Left lobe of liver (tissue), 2 donors: ENCODE results near the gene RNF151. TPM values are rescaled to one million over a fixed set of nuclear protein-coding genes. Genes with fewer than 3 reads are reported as not detected.
A peak's percentile ranks its signal among the peaks of the same experiment; 100 is the strongest.
"Not testable (repeated sequence)": the region's sequence is repeated elsewhere in the genome, so short reads cannot be mapped to it uniquely, and the experiment has no call there.

ENCODE experiments used
- ATAC-seq: fragments of 200-7000 bp; cut with Tn5 transposase; one replicate; pipeline ENCODE4 v1.9.1; 2020; ENCODE audit warnings: mild to moderate bottlenecking, moderate library complexity
- DNase-seq: peaks from one replicate; pipeline ENCODE4 v3.0.0-alpha.2; 2020; ENCODE audit warnings: low spot score
- total RNA-seq: library from RNA; stranded (reverse); gene quantifications from one replicate; pipeline ENCODE4 v1.2.1, GENCODE V29; 2021
- donor health status: DM: no; HTN: no; CAD: no; lungs with moderate emphysema.
- donor health status: DM: no; HTN: yes; CAD: no.

Gene RNF151
- total RNA-seq, 1 donor from 2014 or later, result not detected

GRCh38 chr16:2004795-2005517 is 38.3 kb downstream of the RNF151 start:
- DNase-seq, result no peak
- no peak for ATAC-seq

DNA sequence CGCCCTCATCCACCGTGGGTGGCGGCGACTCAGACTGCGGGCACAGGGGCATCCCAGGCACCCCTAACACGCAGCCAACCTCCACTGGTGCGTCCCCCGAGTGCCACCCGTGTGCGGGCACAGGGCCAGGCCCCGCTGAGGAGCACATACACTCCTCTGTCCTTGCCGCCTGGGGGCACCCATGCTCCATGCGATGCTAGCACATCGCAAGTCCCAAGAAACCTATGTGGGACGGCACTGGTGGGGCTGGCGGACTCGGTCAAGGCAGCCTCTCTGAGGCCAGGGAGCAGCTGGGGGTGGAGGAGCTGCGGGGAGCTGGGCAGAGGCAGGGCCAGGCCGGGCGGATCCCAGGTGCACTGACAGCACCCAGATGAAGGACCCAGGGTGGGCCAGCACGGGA is 39.0 kb downstream of the RNF151 start:
- no peak for ATAC-seq

DNA sequence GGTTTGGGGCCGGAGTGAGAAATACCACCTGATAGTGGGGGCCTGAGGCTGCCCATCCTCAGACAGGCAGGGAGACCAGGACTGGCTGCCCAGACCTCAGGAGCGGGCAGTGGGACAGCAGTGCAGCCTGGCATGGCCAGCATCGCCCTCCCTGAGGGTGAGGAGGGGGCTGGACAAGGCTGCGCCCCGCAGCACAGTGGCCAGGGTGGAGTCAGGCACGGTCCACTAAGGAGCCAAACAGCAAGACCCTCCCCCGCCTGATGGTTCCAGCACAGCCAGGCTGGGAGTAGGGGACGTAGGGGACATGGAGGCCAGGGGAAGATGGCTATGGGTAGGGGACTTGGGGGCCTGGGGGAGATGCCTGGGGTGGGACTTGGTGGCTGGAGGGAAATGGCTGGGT is 39.7 kb downstream of the RNF151 start:
- no peak for DNase-seq
- no peak for ATAC-seq

More for the DNA sequence above, 39.0 kb downstream of the RNF151 start:
- no peak for DNase-seq

GRCh38 chr16:2007081-2007836 is 40.6 kb downstream of the RNF151 start:
- ATAC-seq, result no peak
- no peak for DNase-seq

GRCh38 chr16:2008009-2008526 is 41.4 kb downstream of the RNF151 start:
- no peak for ATAC-seq
- no peak for DNase-seq

DNA sequence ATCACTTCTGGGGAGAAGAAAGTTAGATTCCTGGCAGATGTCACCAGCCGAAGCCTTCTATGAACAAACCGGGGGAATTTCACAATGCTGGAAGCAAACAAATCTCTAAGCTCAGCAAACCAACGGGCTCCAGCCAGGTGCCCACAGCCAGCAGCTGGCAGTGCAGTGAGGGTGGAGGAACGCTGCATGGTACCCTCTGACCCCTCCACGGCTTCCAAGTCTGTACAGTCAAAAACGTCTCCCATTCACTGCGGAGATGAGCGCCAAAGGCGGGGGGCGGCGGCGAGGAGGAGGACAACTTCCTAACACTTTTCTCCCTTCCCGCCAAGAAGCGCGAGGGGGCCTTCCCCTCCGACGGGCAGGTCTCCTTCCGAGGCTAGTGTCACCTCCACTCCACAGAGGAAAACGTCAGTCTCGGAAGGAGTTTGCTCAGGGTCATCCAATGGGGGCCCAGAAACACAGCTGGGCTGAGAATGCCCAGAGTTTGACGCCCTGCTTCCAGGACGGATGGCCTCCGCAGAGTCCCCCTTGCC is 42.0 kb downstream of the RNF151 start:
- ATAC-seq (peak; percentile 78), DNase-seq (peak; percentile 91)

DNA sequence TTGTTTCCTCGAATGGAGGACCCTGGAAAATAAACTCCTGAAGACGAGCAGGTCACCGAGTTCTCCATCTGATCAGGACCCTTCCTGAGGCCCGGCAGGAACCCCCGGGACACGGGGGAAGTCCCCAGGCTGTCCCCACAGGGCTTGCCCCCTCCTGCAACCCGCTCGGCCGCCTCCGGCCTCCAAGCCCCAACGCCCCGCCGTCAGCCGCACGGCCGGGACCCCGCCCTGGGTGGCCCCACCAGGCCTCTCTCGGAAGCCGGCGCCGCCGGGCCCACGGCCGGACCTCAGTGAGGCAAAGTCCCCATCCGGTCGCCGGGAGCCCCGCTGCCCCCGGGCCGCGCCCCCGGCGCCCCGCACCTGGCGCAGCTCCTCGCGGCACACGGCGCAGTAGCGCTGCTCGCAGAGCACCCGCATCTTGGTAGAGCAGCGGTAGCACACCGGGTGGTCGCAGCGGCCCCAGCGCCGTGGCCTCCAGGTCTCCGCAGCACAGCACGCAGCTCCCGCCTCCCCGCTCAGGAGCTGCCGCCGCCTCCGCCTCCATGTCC is 42.6 kb downstream of the RNF151 start:
- ATAC-seq (peak; percentile 11), DNase-seq (no peak)

- ATAC-seq, result peak; percentile 86
- peak; percentile 83 for DNase-seq
Measured at GRCh38 chr16:2009791-2010510, 43.3 kb downstream of the RNF151 start, which contains the start of gene ZNF598. TSS of gene ZNF598 (minus strand) at chr16:2009821.

- not testable (repeated sequence) for DNase-seq, ATAC-seq
Measured at GRCh38 chr16:2011726-2012125, 45.1 kb downstream of the RNF151 start.

- no peak for DNase-seq
- no peak for ATAC-seq
Measured at GRCh38 chr16:2013527-2013926, 46.9 kb downstream of the RNF151 start.

DNA sequence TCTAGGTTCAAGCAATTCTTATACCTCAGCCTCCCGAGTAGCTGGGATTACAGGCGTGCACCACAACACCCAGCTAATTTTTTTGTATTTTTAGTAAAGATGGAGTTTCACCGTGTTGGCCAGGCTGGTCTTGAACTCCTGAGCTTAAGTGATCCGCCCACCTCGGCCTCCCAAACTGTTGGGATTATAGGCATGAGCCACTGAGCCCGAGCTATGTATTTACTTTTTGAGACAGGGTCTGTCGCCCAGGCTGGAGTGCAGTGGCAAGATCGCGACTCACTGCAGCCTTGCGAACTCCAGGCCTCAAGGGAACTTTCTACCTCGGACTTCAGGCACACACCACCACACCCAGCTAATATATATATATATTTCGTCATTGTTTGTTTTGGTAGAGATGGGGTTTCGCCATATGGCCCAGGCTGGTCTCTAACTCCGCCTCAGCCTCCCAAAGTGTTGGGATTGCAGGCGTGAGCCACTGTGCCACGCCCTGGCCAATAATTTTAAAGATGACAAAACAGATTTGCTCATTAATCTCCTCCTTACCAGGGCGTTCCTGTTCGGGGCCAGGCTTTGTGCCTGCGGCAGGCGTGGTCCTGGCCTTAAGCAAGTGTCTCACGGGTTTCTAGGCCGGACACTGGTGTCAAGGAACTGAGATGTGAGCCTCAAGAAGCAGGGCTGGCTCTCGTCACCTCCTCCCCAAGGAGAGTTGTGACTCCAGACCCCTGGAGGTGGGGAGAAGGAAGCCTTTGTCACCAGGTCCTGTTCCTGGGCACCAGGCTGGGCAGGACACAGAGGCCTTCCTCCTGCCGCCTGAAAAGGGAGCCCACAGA is 48.7 kb downstream of the RNF151 start:
- ATAC-seq (no peak), DNase-seq (no peak)

DNA sequence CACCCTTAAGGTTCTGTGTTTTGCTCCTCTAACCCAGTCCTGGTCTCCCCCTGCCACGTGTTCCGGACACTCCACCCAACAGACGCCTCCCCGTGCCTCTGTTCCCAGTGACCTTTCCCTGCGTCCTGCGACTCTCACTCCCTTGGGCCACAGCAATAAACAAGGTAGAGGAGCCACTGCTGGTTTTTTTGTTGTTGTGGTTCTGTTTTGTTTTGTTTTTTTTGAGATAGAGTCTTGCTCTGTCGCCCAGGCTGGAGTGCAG is 49.2 kb downstream of the RNF151 start:
- no peak for DNase-seq

GRCh38 chr16:2016407-2016922 is 49.8 kb downstream of the RNF151 start:
- ATAC-seq, result no peak
- no peak for DNase-seq

More for the DNA sequence above, 49.2 kb downstream of the RNF151 start:
- ATAC-seq, result no peak

Other genes starting within 250 kb of the RNF151 start
- gene NME3, start 195.3 kb upstream of the RNF151 start, total RNA-seq, result 30.9 TPM
- 6.8 TPM for gene EME2, start 194.0 kb upstream of the RNF151 start, total RNA-seq
- gene MRPS34, start 193.7 kb upstream of the RNF151 start, total RNA-seq, result 61.4 TPM
- gene SPSB3, start 184.3 kb upstream of the RNF151 start, total RNA-seq, result 49.1 TPM
- 37.9 TPM for gene NUBP2, start 183.9 kb upstream of the RNF151 start, total RNA-seq
- gene IGFALS, start 173.2 kb upstream of the RNF151 start, total RNA-seq, result 93.9 TPM
- 176 TPM for gene HAGH, start 140.0 kb upstream of the RNF151 start, total RNA-seq
- gene FAHD1, start 139.7 kb upstream of the RNF151 start, total RNA-seq, result 53.4 TPM
- 0.20 TPM for gene MEIOB, start 94.7 kb upstream of the RNF151 start, total RNA-seq
- gene HS3ST6, start 48.4 kb upstream of the RNF151 start, total RNA-seq, result not detected
- gene MSRB1, start 23.7 kb upstream of the RNF151 start, total RNA-seq, result 124 TPM
- not detected for gene RPL3L, start 12.2 kb upstream of the RNF151 start, total RNA-seq
- 88.6 TPM for gene NDUFB10, start 7.3 kb upstream of the RNF151 start, total RNA-seq
- 545 TPM for gene RPS2, start 2.0 kb upstream of the RNF151 start, total RNA-seq
- 18.6 TPM for gene TBL3, start 5.2 kb downstream of the RNF151 start, total RNA-seq
- gene NOXO1, start 14.6 kb downstream of the RNF151 start, total RNA-seq, result 1.7 TPM
- gene GFER, start 17.3 kb downstream of the RNF151 start, total RNA-seq, result 20.3 TPM
- gene SYNGR3, start 23.1 kb downstream of the RNF151 start, total RNA-seq, result 0.30 TPM
- gene ZNF598, start 43.0 kb downstream of the RNF151 start, total RNA-seq, result 29.9 TPM
- 8.5 TPM for gene NPW, start 52.9 kb downstream of the RNF151 start, total RNA-seq
- 334 TPM for gene NHERF2, start 60.0 kb downstream of the RNF151 start, total RNA-seq
- 109 TPM for gene NTHL1, start 81.0 kb downstream of the RNF151 start, total RNA-seq
- 117 TPM for gene TSC2, start 81.1 kb downstream of the RNF151 start, total RNA-seq
- 65.0 TPM for gene PKD1, start 169.0 kb downstream of the RNF151 start, total RNA-seq
- 10.2 TPM for gene RAB26, start 181.8 kb downstream of the RNF151 start, total RNA-seq
- 44.2 TPM for gene TRAF7, start 188.9 kb downstream of the RNF151 start, total RNA-seq
- 0.05 TPM for gene CASKIN1, start 229.7 kb downstream of the RNF151 start, total RNA-seq
- gene MLST8, start 238.6 kb downstream of the RNF151 start, total RNA-seq, result 16.9 TPM
- 5.3 TPM for gene BRICD5, start 244.0 kb downstream of the RNF151 start, total RNA-seq
- gene PGP, start 248.0 kb downstream of the RNF151 start, total RNA-seq, result 7.5 TPM